Skeletal muscle satellite cell (primary cell): ENCODE results near the gene CDC42BPG. TPM values are rescaled to one million over a fixed set of nuclear protein-coding genes. Genes with fewer than 3 reads are reported as not detected.

Experiments
- H3K27me3 ChIP-seq: 2 replicates; pipeline ENCODE4 v1.7.0; 2013; ENCODE audit warnings: low read length; ENCODE audit not compliant: control insufficient read depth, insufficient read depth
- H3K36me3 ChIP-seq: 2 replicates; pipeline ENCODE4 v1.7.0; 2013; ENCODE audit warnings: mild to moderate bottlenecking, control low read depth, low read length; ENCODE audit not compliant: insufficient read depth
- H3K4me1 ChIP-seq: 2 replicates; pipeline ENCODE4 v1.7.0; 2013; ENCODE audit warnings: low read length; ENCODE audit not compliant: control insufficient read depth, insufficient read depth
- H3K4me2 ChIP-seq: 2 replicates; pipeline ENCODE4 v1.7.0; 2013; ENCODE audit warnings: mild to moderate bottlenecking, low read length
- H3K4me3 ChIP-seq: 2 replicates; pipeline ENCODE4 v1.7.0; 2013; ENCODE audit warnings: low read length
- H3K9ac ChIP-seq: 2 replicates; pipeline ENCODE4 v1.7.0; 2013; ENCODE audit warnings: mild to moderate bottlenecking, low read depth, low read length, moderate library complexity
- H3K9me3 ChIP-seq: replicated peaks from 2 replicates; pipeline ENCODE4 v1.7.0; 2013; ENCODE audit warnings: mild to moderate bottlenecking, control low read depth, low read length
- total RNA-seq: library from RNA; depleted of rRNA; stranded (reverse); fragments of >200 nt; gene quantifications from 2 replicates; pipeline ENCODE4 v1.2.3, GENCODE V29; 2012; rRNA removed

Gene CDC42BPG
- 0.25 TPM in 1 of 2 replicates, not detected in the other for total RNA-seq

DNA sequence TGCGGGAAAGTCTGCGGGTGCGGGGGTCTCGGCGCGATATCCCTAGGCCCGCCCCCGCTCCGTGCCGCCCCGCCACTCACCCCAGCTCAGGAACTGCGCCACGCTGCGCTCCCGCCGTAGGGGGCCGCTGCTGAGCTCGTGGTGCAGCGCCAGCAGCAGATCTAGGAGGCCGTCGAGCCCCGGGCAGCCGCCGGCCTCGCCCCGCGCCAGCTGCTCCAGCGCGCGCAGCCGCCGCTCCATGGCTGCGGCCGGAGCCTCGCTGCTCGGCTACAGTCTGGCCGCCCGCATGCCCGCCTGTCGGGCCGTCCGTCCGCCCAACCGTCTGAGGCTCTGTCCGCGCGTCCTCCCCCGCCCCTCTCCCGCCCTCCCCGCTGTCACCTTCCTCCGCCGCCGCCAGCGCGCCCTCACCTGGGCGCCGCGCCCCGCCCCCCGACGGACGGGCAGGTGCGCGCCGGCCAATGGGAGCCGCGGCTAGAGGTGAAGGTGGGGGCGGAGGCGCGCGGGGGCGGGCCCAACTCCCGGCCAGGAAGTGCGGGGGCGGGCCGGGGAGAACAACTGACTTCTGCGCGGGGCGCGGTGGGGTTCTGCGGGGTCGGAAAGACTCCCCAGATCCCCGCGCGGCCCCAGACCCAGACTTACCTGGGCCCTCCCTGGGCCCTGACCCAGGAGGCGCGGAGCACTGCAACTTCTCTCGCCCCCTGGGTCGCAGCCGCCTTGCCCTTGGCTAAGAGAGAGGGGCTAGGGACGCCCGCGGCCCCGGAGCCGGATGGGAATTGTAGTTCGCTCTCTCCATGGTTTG lies at the start of gene CDC42BPG:
Gene CDC42BPG, minus strand, starts transcription at position 324 of the 799 bp plus-strand sequence. Its CDS starts 84 bp downstream, at position 240.
- Histone ChIP-seq H3K4me3 (peak within 1 kb of the TSS; percentile 56), H3K9ac (no peak within 1 kb of the TSS), H3K27me3 (no peaks in the 10 kb centered on the region), H3K9me3 (no peaks in the 10 kb centered on the region), H3K4me1 (peaks cover 12% of the 10 kb centered on the region), H3K36me3 (no peaks in the 10 kb centered on the region), H3K4me2 (peak within 1 kb of the TSS; percentile 72)

DNA sequence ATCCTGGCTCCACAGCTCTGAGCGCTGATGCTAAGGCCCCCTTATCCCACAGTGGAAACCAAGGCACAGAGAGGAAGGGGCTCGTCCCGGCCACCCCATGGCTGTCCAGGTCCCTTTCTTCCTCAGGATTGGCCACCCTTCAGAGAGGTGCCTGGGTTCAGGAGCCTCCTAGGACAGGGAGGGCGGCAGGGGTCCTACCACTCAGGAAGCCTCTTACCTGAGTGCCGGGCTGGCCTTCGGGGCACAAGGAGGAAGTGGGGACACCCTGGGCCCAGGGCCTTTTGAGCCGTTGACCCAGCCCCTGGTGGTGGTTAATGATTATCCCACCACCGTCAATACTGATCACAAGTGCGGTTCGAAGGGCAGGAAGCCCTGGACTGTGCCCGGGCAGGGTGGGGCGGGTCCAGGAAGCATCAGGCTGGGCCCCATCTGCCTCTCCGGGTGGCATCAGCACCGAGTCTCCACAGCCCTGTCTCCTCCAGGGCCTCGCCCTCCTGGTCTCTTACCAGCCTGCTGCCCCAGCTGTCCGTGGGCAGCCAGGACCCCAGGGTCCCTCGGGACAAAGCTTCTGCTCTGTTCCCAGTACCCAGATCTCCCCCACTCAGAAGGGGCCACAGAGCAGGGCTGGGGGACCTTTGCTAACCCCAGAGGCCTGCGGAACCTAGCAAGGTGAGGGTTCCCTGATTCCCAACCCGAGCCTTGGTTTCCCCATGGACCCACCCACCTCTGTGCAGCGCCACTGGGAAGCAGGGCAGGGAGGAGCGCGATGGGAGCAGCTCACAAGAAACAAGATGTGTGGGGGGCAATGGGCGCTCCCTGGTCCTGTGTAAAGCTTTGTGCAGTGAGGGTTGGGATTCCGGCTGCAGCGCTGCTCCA lies 49.0 kb upstream of the CDC42BPG start:
- Histone ChIP-seq H3K27me3 (no peaks in the 10 kb centered on the region), H3K9ac (no peak overlapping the region), H3K9me3 (no peaks in the 10 kb centered on the region), H3K4me3 (no peak overlapping the region), H3K36me3 (peaks cover 26% of the 10 kb centered on the region), H3K4me1 (no peaks in the 10 kb centered on the region), H3K4me2 (no peak overlapping the region)

GRCh38 chr11:64892838-64893193 lies 48.4 kb upstream of the CDC42BPG start:
- Histone ChIP-seq H3K27me3 (no peaks in the 10 kb centered on the region), H3K36me3 (peaks cover 26% of the 10 kb centered on the region), H3K4me3 (no peak overlapping the region), H3K9ac (no peak overlapping the region), H3K4me1 (peaks cover 5% of the 10 kb centered on the region), H3K9me3 (no peaks in the 10 kb centered on the region), H3K4me2 (no peak overlapping the region)

GRCh38 chr11:64892411-64892831 lies 48.0 kb upstream of the CDC42BPG start:
- Histone ChIP-seq H3K9ac (no peak overlapping the region), H3K4me2 (no peak overlapping the region), H3K9me3 (no peaks in the 10 kb centered on the region), H3K4me1 (peaks cover 5% of the 10 kb centered on the region), H3K27me3 (no peaks in the 10 kb centered on the region), H3K4me3 (no peak overlapping the region), H3K36me3 (peaks cover 26% of the 10 kb centered on the region)

- Histone ChIP-seq H3K9me3 (no peaks in the 10 kb centered on the region), H3K27me3 (no peaks in the 10 kb centered on the region), H3K4me2 (no peak overlapping the region), H3K36me3 (peaks cover 22% of the 10 kb centered on the region), H3K4me1 (peaks cover 5% of the 10 kb centered on the region), H3K9ac (no peak overlapping the region), H3K4me3 (no peak overlapping the region)
Observed at GRCh38 chr11:64891880-64892279, 47.4 kb upstream of the CDC42BPG start.

- H3K9me3 ChIP-seq: no peaks in the 10 kb centered on the region
- H3K9ac ChIP-seq: no peak overlapping the region
- peaks cover 5% of the 10 kb centered on the region for H3K4me1 ChIP-seq
- no peak overlapping the region for H3K4me3 ChIP-seq
- peaks cover 17% of the 10 kb centered on the region for H3K36me3 ChIP-seq
- H3K27me3 ChIP-seq: no peaks in the 10 kb centered on the region
- H3K4me2 ChIP-seq: no peak overlapping the region
Observed at GRCh38 chr11:64891215-64891848, 46.9 kb upstream of the CDC42BPG start.

DNA sequence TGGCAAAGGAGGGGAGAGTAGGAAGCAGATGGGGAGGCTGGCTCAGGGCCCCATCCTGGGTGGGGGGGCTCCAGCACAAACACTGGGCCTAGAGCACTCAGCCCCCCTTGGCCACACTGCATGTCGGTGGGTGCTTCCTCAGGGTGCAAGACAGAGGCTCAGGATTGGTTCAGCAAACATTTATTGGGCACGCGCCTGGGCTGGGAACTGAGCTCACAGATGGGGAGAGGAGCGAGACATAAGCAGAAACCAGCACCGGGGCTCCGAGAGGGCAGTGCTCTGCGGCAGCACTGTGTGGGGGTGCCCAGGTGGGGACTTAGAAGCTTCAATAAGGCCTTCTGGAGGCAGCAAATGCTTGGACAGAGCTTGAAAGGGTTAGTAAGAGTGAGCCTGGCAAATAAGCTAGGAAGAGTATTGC lies 46.1 kb upstream of the CDC42BPG start:
- H3K9ac ChIP-seq: no peak overlapping the region
- H3K27me3 ChIP-seq: no peaks in the 10 kb centered on the region
- H3K4me3 ChIP-seq: no peak overlapping the region
- no peak overlapping the region for H3K4me2 ChIP-seq
- H3K4me1 ChIP-seq: peaks cover 13% of the 10 kb centered on the region
- no peaks in the 10 kb centered on the region for H3K9me3 ChIP-seq
- peaks cover 10% of the 10 kb centered on the region for H3K36me3 ChIP-seq

DNA sequence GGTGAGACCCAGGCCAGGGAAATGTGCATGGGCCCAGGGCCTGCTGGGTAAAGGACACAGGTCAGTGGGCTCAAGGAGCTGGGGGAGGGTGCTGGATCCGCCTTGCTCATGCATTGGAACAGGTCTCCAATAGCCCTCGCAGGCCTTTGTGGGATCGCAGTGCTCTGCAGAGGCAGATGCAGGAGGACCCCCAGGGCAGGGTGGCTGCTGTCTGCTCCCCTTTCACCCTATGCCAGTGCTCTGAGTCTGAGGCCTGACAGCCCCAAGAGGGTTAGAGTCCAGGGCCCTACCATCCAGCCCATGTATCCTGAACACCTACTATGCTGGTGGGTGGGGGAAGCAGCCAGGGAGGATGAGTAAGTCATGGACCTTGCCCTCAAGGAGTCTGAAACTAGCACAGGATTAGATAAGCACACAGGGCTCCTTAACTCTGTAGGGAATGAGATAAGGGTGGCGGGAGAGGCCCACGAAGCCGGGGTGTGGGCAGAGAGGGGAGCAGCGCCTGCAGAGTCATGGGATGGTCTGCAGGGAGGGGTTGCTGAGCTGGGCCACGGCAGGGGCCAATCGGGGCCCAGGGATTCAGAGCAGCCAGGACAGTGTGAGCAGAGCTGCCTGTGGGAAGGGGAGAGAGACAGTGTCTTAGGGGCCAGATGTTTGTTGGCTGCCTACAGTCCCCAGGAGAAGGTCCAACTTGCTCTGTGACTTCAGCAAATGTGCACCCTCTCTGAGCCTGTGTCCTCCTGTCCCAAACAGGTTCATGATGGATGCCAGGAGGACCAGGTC lies 44.5 kb upstream of the CDC42BPG start:
- H3K4me2 ChIP-seq: no peak overlapping the region
- H3K9me3 ChIP-seq: no peaks in the 10 kb centered on the region
- no peak overlapping the region for H3K4me3 ChIP-seq
- no peaks in the 10 kb centered on the region for H3K27me3 ChIP-seq
- peaks cover 18% of the 10 kb centered on the region for H3K4me1 ChIP-seq
- H3K9ac ChIP-seq: no peak overlapping the region
- H3K36me3 ChIP-seq: no peaks in the 10 kb centered on the region

DNA sequence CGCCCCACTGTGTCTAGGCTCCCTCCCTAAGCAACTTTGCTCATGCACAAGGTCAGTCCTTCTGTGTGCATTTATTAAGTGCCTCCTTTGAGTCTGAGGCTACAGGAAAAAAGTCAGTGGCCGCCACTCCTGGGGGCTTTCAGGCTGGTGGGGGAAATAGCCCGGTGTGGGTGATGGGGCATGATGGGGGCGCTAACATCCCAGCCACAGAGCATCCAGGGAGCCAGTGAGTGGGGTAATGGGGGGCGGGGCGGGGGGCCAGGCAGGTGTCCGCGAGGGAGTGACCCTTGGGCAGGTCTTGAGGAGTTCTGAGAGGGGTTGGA lies 43.9 kb upstream of the CDC42BPG start:
- peak overlapping the region; percentile 82 for H3K4me2 ChIP-seq
- no peaks in the 10 kb centered on the region for H3K9me3 ChIP-seq
- H3K27me3 ChIP-seq: no peaks in the 10 kb centered on the region
- H3K4me1 ChIP-seq: peaks cover 18% of the 10 kb centered on the region
- H3K4me3 ChIP-seq: peak overlapping the region; percentile 57
- H3K9ac ChIP-seq: no peak overlapping the region
- no peaks in the 10 kb centered on the region for H3K36me3 ChIP-seq

DNA sequence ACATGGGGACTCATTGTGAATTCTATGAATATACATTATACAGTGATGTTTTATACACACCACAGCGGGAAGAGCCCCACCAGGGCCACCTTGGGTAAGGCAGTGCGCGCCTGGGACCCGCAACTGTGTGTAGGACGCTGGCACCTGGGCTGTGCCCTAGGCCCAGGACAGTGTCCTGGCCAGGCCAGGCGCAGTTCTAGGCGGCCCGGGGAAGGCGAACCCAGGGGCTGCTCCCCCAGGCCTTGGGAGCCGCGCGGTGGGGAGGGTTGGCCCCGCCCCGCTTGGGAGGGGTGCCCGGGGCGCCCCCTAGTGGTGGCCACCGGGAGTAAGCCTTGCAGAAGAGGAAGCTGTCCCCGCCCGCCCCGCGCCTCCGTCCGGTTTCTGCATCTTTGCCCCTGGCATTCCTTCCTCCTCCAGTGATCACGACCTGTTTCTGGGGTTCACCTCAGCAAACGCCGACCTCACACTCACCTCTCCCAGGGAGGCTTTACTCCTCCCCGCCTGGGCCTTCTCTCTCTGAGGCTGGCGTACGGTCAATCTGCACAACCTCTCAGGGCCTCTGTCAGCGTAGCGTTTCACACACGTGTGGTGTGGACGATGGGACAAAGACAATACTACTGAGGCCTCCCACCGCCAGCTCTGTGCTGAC lies 43.4 kb upstream of the CDC42BPG start:
- H3K27me3 ChIP-seq: no peaks in the 10 kb centered on the region
- peaks cover 18% of the 10 kb centered on the region for H3K4me1 ChIP-seq
- H3K36me3 ChIP-seq: no peaks in the 10 kb centered on the region
- peak overlapping the region; percentile 82 for H3K4me2 ChIP-seq
- H3K9ac ChIP-seq: peak overlapping the region; percentile 56
- peak overlapping the region; percentile 57 for H3K4me3 ChIP-seq
- H3K9me3 ChIP-seq: no peaks in the 10 kb centered on the region
